Measurements from ENCODE around the gene AKAP8. TPM values are rescaled to one million over a fixed set of nuclear protein-coding genes. Genes with fewer than 3 reads are reported as not detected.

The AKAP8 gene
- total RNA-seq, 1 donor from 2014 or later, result 62.1 TPM

- Mint-ChIP-seq H3K27ac (peak within 1 kb of the TSS; percentile 96), H3K27me3 (ENCODE audit: low read depth) (no peaks in the 10 kb centered on the region), H3K4me3 (ENCODE audit: low read depth) (peak within 1 kb of the TSS; percentile 97), H3K4me1 (ENCODE audit: low read depth) (peaks cover 28% of the 10 kb centered on the region), H3K36me3 (ENCODE audit: low read depth) (peaks cover 27% of the 10 kb centered on the region), H3K9me3 (no peaks in the 10 kb centered on the region)
- intact Hi-C loops (cut with micrococcal nuclease), result loop anchor here (2.0 kb wide), 1 partner anchor 46 kb away; the partner anchor contains the start of gene AKAP8
- DNase-seq (ENCODE audit: low spot score), result peak; percentile 76
These were observed 47.1 kb downstream of the AKAP8 start, which contains the start of gene BRD4 for GRCh38 chr19:15332311-15332996. Gene BRD4 (minus strand): TSS chr19:15332539. CDS start chr19:15273099, 59,440 bp downstream.

GRCh38 chr19:15331419-15332310 is 47.9 kb downstream of the AKAP8 start:
- intact Hi-C loops (cut with micrococcal nuclease), result loop anchor here (1.0 to 2.0 kb wide), 2 partner anchors 30 to 47 kb away; partner anchors contain the start of gene AKAP8
- no peaks in the 10 kb centered on the region for H3K9me3 Mint-ChIP-seq
- peak; percentile 54 for DNase-seq (ENCODE audit: low spot score)
- peak overlapping the region; percentile 94 for H3K27ac Mint-ChIP-seq
- H3K36me3 Mint-ChIP-seq (ENCODE audit: low read depth), result peaks cover 31% of the 10 kb centered on the region
- peak overlapping the region; percentile 97 for H3K4me3 Mint-ChIP-seq (ENCODE audit: low read depth)
- H3K27me3 Mint-ChIP-seq (ENCODE audit: low read depth), result no peaks in the 10 kb centered on the region
- H3K4me1 Mint-ChIP-seq (ENCODE audit: low read depth), result peaks cover 35% of the 10 kb centered on the region

- Mint-ChIP-seq H3K36me3 (ENCODE audit: low read depth) (peaks cover 30% of the 10 kb centered on the region), H3K9me3 (no peaks in the 10 kb centered on the region), H3K27ac (peak overlapping the region; percentile 94), H3K4me3 (ENCODE audit: low read depth) (peak overlapping the region; percentile 97), H3K4me1 (ENCODE audit: low read depth) (peaks cover 39% of the 10 kb centered on the region), H3K27me3 (ENCODE audit: low read depth) (no peaks in the 10 kb centered on the region)
- no peak for DNase-seq (ENCODE audit: low spot score)
- intact Hi-C loops (cut with micrococcal nuclease), result loop anchor here (1.0 kb wide), 1 partner anchor 30 kb away; no protein-coding TSS in a partner anchor
These were observed 48.7 kb downstream of the AKAP8 start for GRCh38 chr19:15330801-15331418.

- no peak for DNase-seq (ENCODE audit: low spot score)
- no peak overlapping the region for H3K27ac Mint-ChIP-seq
- no peaks in the 10 kb centered on the region for H3K27me3 Mint-ChIP-seq (ENCODE audit: low read depth)
- peaks cover 55% of the 10 kb centered on the region for H3K4me1 Mint-ChIP-seq (ENCODE audit: low read depth)
- intact Hi-C loops (cut with micrococcal nuclease), result no loop called here
- H3K4me3 Mint-ChIP-seq (ENCODE audit: low read depth), result no peak overlapping the region
- peaks cover 38% of the 10 kb centered on the region for H3K36me3 Mint-ChIP-seq (ENCODE audit: low read depth)
- no peaks in the 10 kb centered on the region for H3K9me3 Mint-ChIP-seq
These were observed 51.3 kb downstream of the AKAP8 start for GRCh38 chr19:15328312-15328711.

GRCh38 chr19:15324791-15325519 is 54.6 kb downstream of the AKAP8 start:
- no peak overlapping the region for H3K4me3 Mint-ChIP-seq (ENCODE audit: low read depth)
- intact Hi-C loops (cut with micrococcal nuclease), result loop anchor here (5.0 kb wide), 1 partner anchor 38 kb away; no protein-coding TSS in a partner anchor
- peaks cover 32% of the 10 kb centered on the region for H3K36me3 Mint-ChIP-seq (ENCODE audit: low read depth)

GRCh38 chr19:15323496-15324235 is 55.9 kb downstream of the AKAP8 start:
- intact Hi-C loops (cut with micrococcal nuclease), result loop anchor here (5.0 kb wide), 1 partner anchor 36 kb away; no protein-coding TSS in a partner anchor
- Mint-ChIP-seq H3K9me3 (no peaks in the 10 kb centered on the region), H3K36me3 (ENCODE audit: low read depth) (peaks cover 28% of the 10 kb centered on the region), H3K4me1 (ENCODE audit: low read depth) (peaks cover 67% of the 10 kb centered on the region), H3K27ac (peak overlapping the region; percentile 44), H3K4me3 (ENCODE audit: low read depth) (no peak overlapping the region), H3K27me3 (ENCODE audit: low read depth) (no peaks in the 10 kb centered on the region)
- no peak for DNase-seq (ENCODE audit: low spot score)

More at GRCh38 chr19:15324791-15325519, 54.6 kb downstream of the AKAP8 start:
- H3K27ac Mint-ChIP-seq, result peak overlapping the region; percentile 55
- H3K27me3 Mint-ChIP-seq (ENCODE audit: low read depth), result no peaks in the 10 kb centered on the region
- no peak for DNase-seq (ENCODE audit: low spot score)
- H3K9me3 Mint-ChIP-seq, result no peaks in the 10 kb centered on the region
- H3K4me1 Mint-ChIP-seq (ENCODE audit: low read depth), result peaks cover 67% of the 10 kb centered on the region

- no peak for DNase-seq (ENCODE audit: low spot score)
- peaks cover 76% of the 10 kb centered on the region for H3K4me1 Mint-ChIP-seq (ENCODE audit: low read depth)
- H3K9me3 Mint-ChIP-seq, result no peaks in the 10 kb centered on the region
- peaks cover 26% of the 10 kb centered on the region for H3K36me3 Mint-ChIP-seq (ENCODE audit: low read depth)
- H3K27me3 Mint-ChIP-seq (ENCODE audit: low read depth), result no peaks in the 10 kb centered on the region
- intact Hi-C loops (cut with micrococcal nuclease), result loop anchor here (5.0 kb wide), 1 partner anchor 34 kb away; no protein-coding TSS in a partner anchor
- H3K27ac Mint-ChIP-seq, result no peak overlapping the region
- H3K4me3 Mint-ChIP-seq (ENCODE audit: low read depth), result no peak overlapping the region
These were observed 57.8 kb downstream of the AKAP8 start for GRCh38 chr19:15321739-15322138.

GRCh38 chr19:15320116-15320515 is 59.5 kb downstream of the AKAP8 start:
- no peak for DNase-seq (ENCODE audit: low spot score)
- no peak overlapping the region for H3K4me3 Mint-ChIP-seq (ENCODE audit: low read depth)
- peaks cover 24% of the 10 kb centered on the region for H3K36me3 Mint-ChIP-seq (ENCODE audit: low read depth)
- H3K27ac Mint-ChIP-seq, result no peak overlapping the region
- H3K4me1 Mint-ChIP-seq (ENCODE audit: low read depth), result peaks cover 70% of the 10 kb centered on the region
- no peaks in the 10 kb centered on the region for H3K27me3 Mint-ChIP-seq (ENCODE audit: low read depth)
- intact Hi-C loops (cut with micrococcal nuclease), result loop anchor here (5.0 kb wide), 1 partner anchor 33 kb away; no protein-coding TSS in a partner anchor
- H3K9me3 Mint-ChIP-seq, result no peaks in the 10 kb centered on the region

GRCh38 chr19:15318241-15318691 is 61.3 kb downstream of the AKAP8 start:
- intact Hi-C loops (cut with micrococcal nuclease), result no loop called here
- H3K4me1 Mint-ChIP-seq (ENCODE audit: low read depth), result peaks cover 65% of the 10 kb centered on the region
- H3K27ac Mint-ChIP-seq, result peak overlapping the region; percentile 69
- H3K9me3 Mint-ChIP-seq, result no peaks in the 10 kb centered on the region
- H3K27me3 Mint-ChIP-seq (ENCODE audit: low read depth), result no peaks in the 10 kb centered on the region
- no peak for DNase-seq (ENCODE audit: low spot score)
- H3K36me3 Mint-ChIP-seq (ENCODE audit: low read depth), result peaks cover 21% of the 10 kb centered on the region
- H3K4me3 Mint-ChIP-seq (ENCODE audit: low read depth), result no peak overlapping the region

GRCh38 chr19:15317392-15318071 is 62.1 kb downstream of the AKAP8 start:
- Mint-ChIP-seq H3K36me3 (ENCODE audit: low read depth) (peaks cover 18% of the 10 kb centered on the region), H3K27me3 (ENCODE audit: low read depth) (no peaks in the 10 kb centered on the region), H3K27ac (peak overlapping the region; percentile 69), H3K4me1 (ENCODE audit: low read depth) (peaks cover 62% of the 10 kb centered on the region), H3K9me3 (no peaks in the 10 kb centered on the region), H3K4me3 (ENCODE audit: low read depth) (no peak overlapping the region)
- DNase-seq (ENCODE audit: low spot score), result no peak
- intact Hi-C loops (cut with micrococcal nuclease), result no loop called here

GRCh38 chr19:15316498-15316897 is 63.1 kb downstream of the AKAP8 start:
- peaks cover 60% of the 10 kb centered on the region for H3K4me1 Mint-ChIP-seq (ENCODE audit: low read depth)
- no peaks in the 10 kb centered on the region for H3K27me3 Mint-ChIP-seq (ENCODE audit: low read depth)
- peak overlapping the region; percentile 78 for H3K27ac Mint-ChIP-seq
- intact Hi-C loops (cut with micrococcal nuclease), result no loop called here
- H3K36me3 Mint-ChIP-seq (ENCODE audit: low read depth), result peaks cover 14% of the 10 kb centered on the region
- H3K4me3 Mint-ChIP-seq (ENCODE audit: low read depth), result peak overlapping the region; percentile 9
- H3K9me3 Mint-ChIP-seq, result no peaks in the 10 kb centered on the region
- no peak for DNase-seq (ENCODE audit: low spot score)
